ENCODE measurements around the gene RELN. TPM values are rescaled to one million over a fixed set of nuclear protein-coding genes. Genes with fewer than 3 reads are reported as not detected.

RELN gene
- total RNA-seq, 1 donor from 2014 or later = 7.4 TPM

GRCh38 chr7:104007614-104008013, 18.2 kb upstream of the RELN start:
- no peak for TF ChIP-seq POLR2A (IDR thresholded peaks at IDR 0.05)
- TF ChIP-seq CTCF (IDR thresholded peaks at IDR 0.05) = no peak
- TF ChIP-seq POLR2AphosphoS5 (IDR thresholded peaks at IDR 0.05; ENCODE audit: insufficient read depth in 1 of 2, low read depth in 1 of 2) = no peak
- H3K36me3 ChIP-seq = no peaks in the 10 kb centered on the region

GRCh38 chr7:104005197-104005596, 15.7 kb upstream of the RELN start:
- Histone ChIP-seq H3K4me1 (no peaks in the 10 kb centered on the region), H3K27me3 (no peaks in the 10 kb centered on the region), H3K9me3 (no peaks in the 10 kb centered on the region), H3K27ac (no peak overlapping the region), H3K36me3 (no peaks in the 10 kb centered on the region), H3K4me3 (no peak overlapping the region)
- TF ChIP-seq POLR2A (IDR thresholded peaks at IDR 0.05) (no peak), CTCF (IDR thresholded peaks at IDR 0.05) (no peak)
- DNase-seq (ENCODE audit: extremely low spot score in 2 of 2) = no peak
- intact Hi-C loops (cut with DNase I) = no loop called here

More at GRCh38 chr7:104007614-104008013, 18.2 kb upstream of the RELN start:
- Histone ChIP-seq H3K4me3 (no peak overlapping the region), H3K27me3 (no peaks in the 10 kb centered on the region), H3K4me1 (no peaks in the 10 kb centered on the region), H3K9me3 (no peaks in the 10 kb centered on the region), H3K27ac (no peak overlapping the region)
- DNase-seq (ENCODE audit: extremely low spot score in 2 of 2) = no peak
- intact Hi-C loops (cut with DNase I) = no loop called here

- Histone ChIP-seq H3K36me3 (no peaks in the 10 kb centered on the region), H3K27ac (no peak overlapping the region), H3K9me3 (no peaks in the 10 kb centered on the region), H3K4me3 (no peak overlapping the region), H3K27me3 (no peaks in the 10 kb centered on the region), H3K4me1 (no peaks in the 10 kb centered on the region)
- DNase-seq (ENCODE audit: extremely low spot score in 2 of 2) = no peak
- TF ChIP-seq POLR2AphosphoS5 (IDR thresholded peaks at IDR 0.05; ENCODE audit: insufficient read depth in 1 of 2, low read depth in 1 of 2) (no peak), POLR2A (IDR thresholded peaks at IDR 0.05) (no peak)
- intact Hi-C loops (cut with DNase I) = no loop called here
Observed at GRCh38 chr7:103996639-103997038, 7.2 kb upstream of the RELN start.

- Histone ChIP-seq H3K27ac (no peak overlapping the region), H3K36me3 (no peaks in the 10 kb centered on the region), H3K4me1 (no peaks in the 10 kb centered on the region), H3K27me3 (no peaks in the 10 kb centered on the region), H3K9me3 (no peaks in the 10 kb centered on the region), H3K4me3 (no peak overlapping the region)
- no peak for DNase-seq (ENCODE audit: extremely low spot score in 2 of 2)
- TF ChIP-seq POLR2AphosphoS5 (IDR thresholded peaks at IDR 0.05; ENCODE audit: insufficient read depth in 1 of 2, low read depth in 1 of 2) = no peak
- no peak for TF ChIP-seq CTCF (IDR thresholded peaks at IDR 0.05)
- no peak for TF ChIP-seq POLR2A (IDR thresholded peaks at IDR 0.05)
- intact Hi-C loops (cut with DNase I) = no loop called here
Observed at GRCh38 chr7:103996017-103996551, 6.6 kb upstream of the RELN start.

GRCh38 chr7:103995554-103995953, 6.1 kb upstream of the RELN start:
- intact Hi-C loops (cut with DNase I) = no loop called here
- no peak for DNase-seq (ENCODE audit: extremely low spot score in 2 of 2)
- Histone ChIP-seq H3K9me3 (no peaks in the 10 kb centered on the region), H3K4me1 (peaks cover 1% of the 10 kb centered on the region), H3K4me3 (no peak overlapping the region), H3K36me3 (no peaks in the 10 kb centered on the region), H3K27me3 (no peaks in the 10 kb centered on the region), H3K27ac (no peak overlapping the region)
- TF ChIP-seq POLR2A (IDR thresholded peaks at IDR 0.05) (no peak), POLR2AphosphoS5 (IDR thresholded peaks at IDR 0.05; ENCODE audit: insufficient read depth in 1 of 2, low read depth in 1 of 2) (no peak), CTCF (IDR thresholded peaks at IDR 0.05) (no peak)
